ENCODE measurements around the gene KRTAP4-16.
"Not testable (repeated sequence)": the region's sequence is repeated elsewhere in the genome, so short reads cannot be mapped to it uniquely, and the experiment has no call there.

KRTAP4-16 gene

GRCh38 chr17:41118721-41119120, 16.7 kb upstream of the KRTAP4-16 start:
- no peak for DNase-seq

DNA sequence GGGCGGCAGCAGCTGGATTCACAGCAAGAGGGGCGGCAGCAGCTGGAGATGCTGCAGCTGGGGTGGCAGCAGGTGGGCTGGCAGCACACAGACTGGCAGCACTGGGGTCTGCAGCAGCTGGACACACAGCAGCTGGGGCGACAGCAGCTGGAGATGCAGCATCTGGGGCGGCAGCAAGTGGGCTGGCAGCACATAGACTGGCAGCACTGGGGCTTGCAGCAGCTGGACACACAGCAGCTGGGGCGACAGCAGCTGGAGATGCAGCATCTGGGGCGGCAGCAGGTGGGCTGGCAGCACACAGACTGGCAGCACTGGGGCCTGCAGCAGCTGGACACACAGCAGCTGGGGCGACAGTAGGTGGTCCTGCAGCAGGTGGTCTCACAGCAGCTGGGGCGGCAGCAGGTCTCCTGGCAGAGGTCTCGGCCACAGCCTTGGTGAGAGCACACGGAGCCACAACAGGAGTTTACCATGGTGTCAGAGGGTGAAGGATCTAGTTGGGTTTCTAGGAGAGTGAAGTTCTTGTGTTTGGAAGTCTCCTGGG, 15.9 kb upstream of the KRTAP4-16 start, which contains the start of gene KRTAP4-11:
Gene KRTAP4-11 (minus strand): TSS at position 528 of the 541 bp plus-strand sequence. CDS start 58 bp downstream, at position 470.
- not testable (repeated sequence) for DNase-seq

GRCh38 chr17:41116297-41116696, 14.3 kb upstream of the KRTAP4-16 start:
- no peak for DNase-seq

DNA sequence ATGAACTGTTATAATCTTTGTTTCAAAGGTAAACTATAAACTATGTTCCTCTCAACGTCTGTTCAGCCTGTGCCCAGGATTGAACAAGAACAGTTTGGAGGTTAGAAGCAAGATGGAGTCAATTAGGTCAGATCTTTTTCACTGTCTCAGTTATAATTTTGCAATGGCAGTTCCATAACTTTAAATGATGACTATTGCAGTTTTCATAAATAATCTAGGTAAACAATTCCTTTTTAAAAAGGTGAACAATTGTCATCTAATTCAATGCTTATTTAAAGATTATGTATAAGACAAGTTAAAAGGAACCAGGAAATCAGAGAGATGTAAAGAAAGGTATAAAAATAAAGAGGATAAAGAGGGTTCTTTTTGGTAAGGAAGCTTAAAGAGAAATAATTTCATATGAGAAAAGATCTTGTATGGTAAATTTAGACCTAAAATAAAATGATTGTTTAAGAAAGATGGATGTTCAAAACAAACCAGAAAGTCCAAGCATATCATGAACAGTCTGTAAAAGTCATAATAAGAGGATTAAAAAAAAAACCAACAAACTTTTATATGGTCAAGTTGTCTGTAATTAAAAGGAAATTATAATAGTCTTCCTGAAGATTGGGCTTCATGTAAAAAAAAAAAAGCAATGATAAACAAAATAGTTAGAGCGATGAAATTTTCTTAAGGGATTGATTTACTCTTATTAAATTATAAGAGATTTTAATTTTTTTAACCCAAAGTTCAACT, 9.3 kb upstream of the KRTAP4-16 start:
- DNase-seq, result no peak

DNA sequence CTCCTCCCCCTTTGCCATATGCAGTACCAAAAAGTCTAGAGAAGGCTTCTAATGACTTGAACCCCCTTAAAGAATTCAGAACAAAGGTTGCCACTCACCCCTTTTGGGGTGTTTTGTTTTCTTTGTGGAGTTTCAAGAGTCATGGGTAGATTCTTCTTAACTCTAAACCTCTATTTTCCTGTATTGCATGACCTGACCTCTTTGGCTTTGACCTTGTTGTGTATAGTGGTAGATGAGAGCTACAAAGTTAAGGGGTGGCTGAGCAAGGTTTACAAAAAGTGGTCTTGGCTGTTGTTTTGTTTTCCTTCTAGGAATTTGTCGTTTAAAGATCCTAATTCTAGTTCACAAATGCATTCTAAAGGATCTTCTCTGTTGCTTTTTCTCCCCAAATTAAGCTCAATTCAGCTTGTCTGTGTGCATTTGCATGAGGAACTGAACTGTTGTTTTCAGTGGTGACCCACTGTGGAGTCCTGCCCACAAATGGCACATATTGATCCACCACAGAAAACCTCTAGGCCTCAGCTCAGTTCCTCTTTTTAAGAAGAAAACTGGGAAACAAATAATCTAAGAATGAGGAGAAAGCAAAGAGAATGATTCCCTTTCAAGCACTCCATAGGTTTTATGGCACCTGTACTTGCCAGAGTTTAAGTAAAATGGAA, 6.8 kb upstream of the KRTAP4-16 start:
- not testable (repeated sequence) for DNase-seq

DNA sequence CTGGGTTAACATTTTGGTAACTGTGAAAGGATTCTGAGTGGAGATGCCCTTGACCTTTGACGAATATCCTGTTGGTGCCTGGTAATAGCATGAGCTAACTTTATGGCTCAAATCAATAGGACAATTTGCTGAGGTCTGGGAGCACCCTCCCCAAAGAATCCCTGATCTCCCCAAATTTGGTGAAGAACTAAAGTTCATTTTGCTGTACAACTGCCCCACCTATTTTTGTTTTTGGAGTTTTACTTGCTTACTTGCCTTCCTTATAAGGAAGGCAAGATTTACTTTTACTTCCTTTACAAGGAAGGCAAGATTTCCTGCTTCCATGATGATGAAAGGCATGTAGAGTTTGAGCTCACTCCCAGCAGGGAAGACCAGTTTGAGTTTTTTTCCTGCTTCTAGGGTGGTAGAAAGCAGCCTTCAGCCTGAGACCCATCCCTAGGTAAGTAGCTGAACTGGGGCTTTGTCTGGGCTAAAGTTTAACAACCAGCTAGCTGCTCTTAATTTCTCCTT, 6.0 kb upstream of the KRTAP4-16 start:
- no peak for DNase-seq

- DNase-seq, result not testable (repeated sequence)
These were observed 3.3 kb upstream of the KRTAP4-16 start, which contains the start of gene KRTAP4-9 for GRCh38 chr17:41105347-41105746. TSS of gene KRTAP4-9 (plus strand) at chr17:41105389. CDS start at chr17:41105389, 0 bp downstream.

- not testable (repeated sequence) for DNase-seq
These were observed 2.5 kb upstream of the KRTAP4-16 start for GRCh38 chr17:41104386-41105038.

GRCh38 chr17:41103896-41104295, 1.9 kb upstream of the KRTAP4-16 start:
- DNase-seq, result no peak

GRCh38 chr17:41099682-41100480, 2.1 kb downstream of the KRTAP4-16 start:
- DNase-seq, result not testable (repeated sequence)

DNA sequence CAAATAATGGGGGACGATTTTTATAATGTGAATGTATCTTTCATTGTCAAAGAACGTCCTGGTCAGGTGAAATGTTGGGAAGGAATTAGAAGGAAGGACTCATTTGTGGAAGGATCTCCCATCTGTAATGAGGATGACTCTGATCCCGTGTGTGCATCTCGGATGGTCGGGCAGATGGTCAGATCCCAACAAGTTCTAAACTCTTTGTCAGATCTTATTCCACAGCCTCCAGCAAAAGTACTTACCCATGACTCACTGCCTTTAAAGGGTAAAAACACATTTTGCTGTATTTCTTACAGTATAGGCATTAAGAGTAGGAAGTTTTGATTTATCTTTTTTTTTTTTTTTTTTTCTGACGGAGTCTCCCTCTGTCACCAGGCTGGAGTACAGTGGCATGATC, 3.5 kb downstream of the KRTAP4-16 start:
- DNase-seq, result no peak

- no peak for DNase-seq
These were observed 4.0 kb downstream of the KRTAP4-16 start, which contains the start of gene KRTAP4-8 for GRCh38 chr17:41098042-41098441. TSS of gene KRTAP4-8 (minus strand) at chr17:41098142. CDS start at chr17:41098084, 58 bp downstream.

- DNase-seq, result no peak
These were observed 6.0 kb downstream of the KRTAP4-16 start for GRCh38 chr17:41096055-41096454.

GRCh38 chr17:41088760-41089352, 13.2 kb downstream of the KRTAP4-16 start:
- not testable (repeated sequence) for DNase-seq

GRCh38 chr17:41084100-41084856, 17.7 kb downstream of the KRTAP4-16 start, which contains the start of gene KRTAP4-7:
TSS of gene KRTAP4-7 (plus strand) at chr17:41084150. CDS start at chr17:41084207, 57 bp downstream.
- not testable (repeated sequence) for DNase-seq

GRCh38 chr17:41083427-41083826, 18.6 kb downstream of the KRTAP4-16 start:
- DNase-seq, result not testable (repeated sequence)

DNA sequence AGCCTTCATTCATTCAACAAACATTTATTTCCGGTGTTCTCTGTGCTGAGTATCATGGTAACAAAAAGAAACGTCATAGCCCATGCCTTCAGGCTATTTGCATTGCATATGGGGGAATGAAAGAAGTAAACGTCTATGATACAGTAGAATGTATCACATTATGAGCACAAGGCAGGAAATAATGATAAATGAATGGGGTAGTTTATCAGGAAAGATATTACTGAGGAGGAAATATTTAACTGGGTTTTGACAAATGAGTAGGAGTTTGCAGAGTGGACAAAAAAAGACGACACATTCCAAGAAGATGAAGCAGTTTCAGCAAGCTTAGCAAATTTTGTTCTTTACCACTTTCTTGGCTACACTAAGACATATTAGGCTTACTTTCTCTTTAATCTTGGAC, 19.4 kb downstream of the KRTAP4-16 start:
- no peak for DNase-seq

DNA sequence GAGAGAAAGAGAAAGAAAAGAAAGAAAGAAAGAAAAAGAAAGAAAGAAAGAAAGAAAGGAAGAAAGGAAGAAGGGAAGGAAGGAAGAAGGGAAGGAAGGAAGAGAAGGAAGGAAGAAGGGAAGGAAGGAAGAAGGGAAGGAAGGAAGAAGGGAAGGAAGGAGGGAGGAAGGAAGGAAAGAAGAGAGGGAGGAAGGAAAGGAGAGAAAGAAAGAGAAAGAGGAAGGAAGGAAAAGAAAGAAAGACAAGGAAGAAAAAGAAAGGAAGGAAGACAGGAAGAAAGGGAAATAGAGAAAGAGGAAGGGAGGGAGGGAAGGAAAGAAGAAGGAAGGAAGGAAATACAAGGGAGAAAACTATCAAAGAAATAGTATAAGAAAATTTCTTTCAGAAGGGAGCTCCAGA, 25.2 kb downstream of the KRTAP4-16 start:
- no peak for DNase-seq

- no peak for DNase-seq
These were observed 28.3 kb downstream of the KRTAP4-16 start for GRCh38 chr17:41073676-41074075.

DNA sequence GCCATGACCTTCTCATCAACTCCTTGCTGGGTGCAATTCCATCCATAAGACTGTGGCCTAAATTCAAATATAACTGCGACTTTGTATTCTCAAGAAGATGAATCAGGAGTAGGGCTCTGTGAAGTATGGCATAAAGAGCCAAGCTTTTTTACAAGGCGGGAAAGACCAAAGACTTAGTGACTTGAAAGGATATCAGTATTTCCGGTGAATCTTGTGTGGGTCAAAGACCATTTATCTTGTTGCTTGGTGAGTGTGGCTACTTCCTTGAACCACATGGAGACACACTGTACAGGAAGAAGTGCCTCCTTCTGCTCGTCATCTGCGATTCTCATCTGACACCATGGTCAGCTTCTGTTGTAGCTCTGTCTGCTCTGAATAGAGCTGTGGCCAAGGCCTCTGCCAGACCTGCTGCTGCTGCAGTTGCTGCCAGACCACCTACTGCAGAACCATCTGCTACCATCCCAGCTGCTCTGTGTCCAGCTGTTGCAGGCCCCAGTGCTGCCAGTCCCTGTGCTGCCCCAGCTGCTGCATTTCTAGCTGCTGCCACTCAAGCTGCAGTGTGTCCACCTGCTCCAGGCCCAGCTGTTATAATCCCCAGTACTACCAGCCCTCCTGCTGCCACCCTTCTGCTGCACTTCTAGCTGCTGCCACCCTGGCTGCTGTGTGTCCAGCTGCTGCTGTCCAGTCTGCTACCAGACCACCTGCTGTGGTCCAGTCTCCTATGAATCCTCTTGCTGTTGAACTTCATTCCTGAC, 30.2 kb downstream of the KRTAP4-16 start:
- no peak for DNase-seq
